Testis (tissue), 3 donors: Measurements from ENCODE around the gene SLCO3A1. TPM values are rescaled to one million over a fixed set of nuclear protein-coding genes. Genes with fewer than 3 reads are reported as not detected.

Experiments used
- DNase-seq: peaks from one replicate; pipeline ENCODE4 v3.0.0-alpha.2; 2019
- H3K27ac ChIP-seq, 2 donors: fragments of 200-600 bp; sonication (generic); one replicate each; pipeline ENCODE4 v1.5.1; 2019
- H3K27me3 ChIP-seq: fragments of 200-600 bp; sonication (generic); one replicate; pipeline ENCODE4 v1.5.1; 2019
- H3K36me3 ChIP-seq: fragments of 200-600 bp; sonication (generic); one replicate; pipeline ENCODE4 v1.5.1; 2017; ENCODE audit warnings: low read depth; ENCODE audit errors: missing control alignments
- H3K4me1 ChIP-seq: fragments of 200-600 bp; sonication (generic); one replicate; pipeline ENCODE4 v1.5.1; 2019
- H3K4me3 ChIP-seq, 2 donors: fragments of 200-600 bp; sonication (generic); one replicate each; pipeline ENCODE4 v1.5.1; 2017 to 2019
- H3K9me3 ChIP-seq: fragments of 200-600 bp; sonication (generic); one replicate; pipeline ENCODE4 v1.5.1; 2017
- CTCF ChIP-seq, 3 experiments: fragments of 450-650 bp in 2 of 3; fragments of 200-600 bp in 1 of 3; sonication (generic) in 1 of 3; IDR thresholded peaks; one replicate each; pipeline ENCODE4 v1.5.1; 2016 to 2019; ENCODE audit warnings: antibody characterized with exemption in 3 of 3, mild to moderate bottlenecking in 2 of 3, moderate library complexity in 1 of 3
- POLR2A ChIP-seq: fragments of 450-650 bp; IDR thresholded peaks from one replicate; pipeline ENCODE4 v1.6.1; 2017; ENCODE audit warnings: antibody characterized with exemption, mild to moderate bottlenecking, moderate library complexity
- WGBS, 2 donors: methylation state at CpG; one replicate each; pipeline ENCODE4 v1.1.5; 2018; 5-methylcytosine and 5-hydroxymethylcytosine counted together
- intact Hi-C: fragments of 100-400 bp; cut with DNase I; formaldehyde crosslinking; loops from one replicate; pipeline ENCODE4 v1.15.1; 2023; ENCODE audit warnings: low total_unique reads
- polyA plus RNA-seq: library from polyadenylated mRNA; stranded (reverse); fragments of 350-450 nt; fragmentation: Illumina TruSeq; extraction: RNeasy Lipid Tissue Mini Kit (QIAGEN cat#74804); gene quantifications from one replicate; pipeline ENCODE4 v1.2.3, GENCODE V29; 2014; ENCODE audit warnings: low read depth, low replicate concordance; ENCODE audit not compliant: insufficient read depth
- total RNA-seq, 2 donors: library from RNA; depleted of rRNA; stranded (reverse); fragments of >200 nt; gene quantifications; one replicate each; pipeline ENCODE4 v1.2.3, GENCODE V29; 2016

The SLCO3A1 gene
- total and polyA plus RNA-seq, 3 donors from 2014 or later: 76.3 to 144 (median 77.2) TPM

GRCh38 chr15:92011611-92012367 is 158.3 kb downstream of the SLCO3A1 start:
- Histone ChIP-seq H3K27ac (peak overlapping the region; percentile 3 to 36), H3K27me3 (no peaks in the 10 kb centered on the region), H3K9me3 (no peaks in the 10 kb centered on the region), H3K36me3 (no peaks in the 10 kb centered on the region), H3K4me3 (no peak overlapping the region), H3K4me1 (peaks cover 15% of the 10 kb centered on the region)
- intact Hi-C loops: no loop called here
- 58 to 71% methylated on average over 14 of the region's 14 CpGs for WGBS, 2 donors
- no peak for TF ChIP-seq POLR2A
- TF ChIP-seq CTCF (IDR thresholded peaks at IDR 0.05): no peak
- DNase-seq: peak; percentile 48

- intact Hi-C loops: no loop called here
- H3K36me3 ChIP-seq: no peaks in the 10 kb centered on the region
- peak overlapping the region; percentile 3 to 36 for H3K27ac ChIP-seq
- H3K4me1 ChIP-seq: peaks cover 15% of the 10 kb centered on the region
- H3K27me3 ChIP-seq: no peaks in the 10 kb centered on the region
- 72 to 73% methylated on average over 1 of the region's 1 CpG for WGBS, 2 donors
- H3K4me3 ChIP-seq: no peak overlapping the region
- no peak for DNase-seq
- TF ChIP-seq CTCF (IDR thresholded peaks at IDR 0.05) (no peak), POLR2A (no peak)
- no peaks in the 10 kb centered on the region for H3K9me3 ChIP-seq
These were observed 158.8 kb downstream of the SLCO3A1 start for GRCh38 chr15:92012368-92012629.

- no peak for DNase-seq
- TF ChIP-seq CTCF (IDR thresholded peaks at IDR 0.05) (no peak), POLR2A (no peak)
- Histone ChIP-seq H3K9me3 (no peaks in the 10 kb centered on the region), H3K27ac (peak overlapping the region in 1 of 2 donors; percentile 41), H3K4me1 (peaks cover 15% of the 10 kb centered on the region), H3K4me3 (no peak overlapping the region), H3K27me3 (no peaks in the 10 kb centered on the region), H3K36me3 (no peaks in the 10 kb centered on the region)
- intact Hi-C loops: no loop called here
- 86 to 92% methylated on average over 6 of the region's 6 CpGs for WGBS, 2 donors
These were observed 159.4 kb downstream of the SLCO3A1 start for GRCh38 chr15:92012881-92013280.

GRCh38 chr15:92014281-92015030 is 160.9 kb downstream of the SLCO3A1 start:
- TF ChIP-seq CTCF (IDR thresholded peaks at IDR 0.05): no peak
- WGBS, 2 donors: 78 to 85% methylated on average over 6 of the region's 6 CpGs
- no peaks in the 10 kb centered on the region for H3K36me3 ChIP-seq
- intact Hi-C loops: no loop called here
- H3K9me3 ChIP-seq: no peaks in the 10 kb centered on the region
- H3K27me3 ChIP-seq: no peaks in the 10 kb centered on the region
- DNase-seq: peak; percentile 76
- no peak overlapping the region for H3K27ac ChIP-seq
- H3K4me3 ChIP-seq: no peak overlapping the region
- H3K4me1 ChIP-seq: peaks cover 12% of the 10 kb centered on the region
